K562 (cell line): ENCODE data around the gene PSME4. TPM values are rescaled to one million over a fixed set of nuclear protein-coding genes. Genes with fewer than 3 reads are reported as not detected.

ENCODE experiments used
- ATAC-seq: fragments of 200-7000 bp; cut with Tn5 transposase; 3 replicates; pipeline ENCODE4 v1.9.1; 2020; ENCODE audit warnings: moderate library complexity
- BruUV-seq: library from RNA; stranded (reverse); fragments of 400-500 nt; replicated peaks from 2 replicates; lab custom pipeline; 2021; lab: Mats Ljungman, UMichigan
- CTCF ChIA-PET: fragments of 300-600 bp; formaldehyde crosslinking; extraction: SDS; loops from one replicate; lab custom pipeline; 2021; ENCODE audit warnings: low intra/inter-chr PET ratio; lab: Yijun Ruan, JAX
- POLR2A ChIA-PET: fragments of 300-600, 350-650 bp; sonication (Branson Sonifier 250); formaldehyde crosslinking; extraction: SDS; loops from one replicate; lab custom pipeline; 2021; ENCODE audit warnings: antibody characterized with exemption, inconsistent platforms; lab: Yijun Ruan, JAX
- DNase-seq, 4 experiments: peaks; one replicate each; pipeline versions ENCODE4 v3.0.0 to v3.0.0-alpha.2; 2011 to 2018; ENCODE audit warnings: low spot score in 3 of 4, mixed read lengths in 3 of 4; ENCODE audit errors: extremely low read depth in 1 of 4
- FAIRE-seq: peaks from 2 replicates; lab custom pipeline; 2011; peaks lifted over from hg19 to GRCh38; lab: Jason Lieb, UNC
- H2AFZ ChIP-seq: 2 replicates; pipeline ENCODE4 v1.6.0; 2011; ENCODE audit warnings: low read depth, low read length, control low read depth, inconsistent platforms
- H3K27ac ChIP-seq: fragments of 200-600 bp; 3 replicates; pipeline ENCODE4 v1.8.0; 2011; ENCODE audit warnings: low read depth, mild to moderate bottlenecking, control low read depth, inconsistent platforms, low read length, moderate library complexity, mixed read lengths; ENCODE audit errors: extremely low read depth
- H3K27me3 ChIP-seq, 2 experiments: fragments of 300-600 bp in 1 of 2; 2 replicates in 1 of 2; 3 replicates in 1 of 2; pipeline versions ENCODE4 v1.6.0 to v1.8.0; 2011; ENCODE audit warnings: inconsistent platforms in 2 of 2, low read length in 2 of 2, mild to moderate bottlenecking in 1 of 2, mixed read lengths in 1 of 2, moderate library complexity in 1 of 2; ENCODE audit not compliant: control insufficient read depth in 2 of 2, insufficient read depth in 2 of 2
- H3K36me3 ChIP-seq: fragments of 300-600 bp; 3 replicates; pipeline ENCODE4 v1.8.0; 2011; ENCODE audit warnings: mild to moderate bottlenecking, low read length, inconsistent platforms; ENCODE audit not compliant: control insufficient read depth, insufficient read depth
- H3K4me1 ChIP-seq, 2 experiments: fragments of 200-600 bp in 1 of 2; replicated peaks in 1 of 2; 2 replicates in 1 of 2; 3 replicates in 1 of 2; pipeline versions ENCODE4 v1.5.1 to v1.8.0; 2011; ENCODE audit warnings: inconsistent platforms in 2 of 2, low read length in 2 of 2, mild to moderate bottlenecking in 1 of 2, mixed read lengths in 1 of 2, moderate library complexity in 1 of 2; ENCODE audit not compliant: control insufficient read depth in 2 of 2, insufficient read depth in 2 of 2
- H3K4me2 ChIP-seq: 2 replicates; pipeline ENCODE4 v1.6.1; 2011; ENCODE audit warnings: low read length, control low read depth, inconsistent platforms, mixed read lengths; ENCODE audit not compliant: insufficient read depth
- H3K4me3 ChIP-seq: fragments of 200-600 bp; sonication (generic), shearing (Covaris generic); 2 replicates; pipeline ENCODE4 v1.5.1; 2016; ENCODE audit warnings: control low read depth, inconsistent platforms
- H3K79me2 ChIP-seq: fragments of 200-600 bp; 3 replicates; pipeline ENCODE4 v1.8.0; 2011; ENCODE audit warnings: low read length, inconsistent platforms; ENCODE audit not compliant: control insufficient read depth, insufficient read depth
- H3K9ac ChIP-seq, 2 experiments: 2 replicates each; pipeline versions ENCODE4 v1.6.0 to v1.6.1; 2011; ENCODE audit warnings: low read depth in 2 of 2, low read length in 2 of 2, control low read depth in 1 of 2, inconsistent platforms in 1 of 2, mild to moderate bottlenecking in 1 of 2, mixed read lengths in 1 of 2; ENCODE audit not compliant: insufficient read depth in 1 of 2
- H3K9me1 ChIP-seq: one replicate; pipeline ENCODE4 v1.6.0; 2011; ENCODE audit warnings: inconsistent platforms, mild to moderate bottlenecking, low read length, moderate library complexity; ENCODE audit not compliant: control insufficient read depth, insufficient read depth
- H3K9me3 ChIP-seq: replicated peaks from 2 replicates; pipeline ENCODE4 v1.5.1; 2011; ENCODE audit warnings: low read depth, low read length, inconsistent platforms; ENCODE audit not compliant: control insufficient read depth, insufficient read depth
- H4K20me1 ChIP-seq: replicated peaks from 2 replicates; pipeline ENCODE4 v1.6.1; 2011; ENCODE audit warnings: low read length, inconsistent platforms, mixed read lengths; ENCODE audit not compliant: control insufficient read depth, insufficient read depth
- AFF1 ChIP-seq, 2 experiments: fragments of 450-650 bp; IDR thresholded peaks; 2 replicates each; pipeline ENCODE4 v1.6.1; 2018; ENCODE audit warnings: mild to moderate bottlenecking in 2 of 2, low read depth in 1 of 2; ENCODE audit not compliant: partially characterized antibody in 2 of 2
- HCFC1 ChIP-seq: IDR thresholded peaks from 2 replicates; pipeline ENCODE4 v1.6.1; 2012; ENCODE audit warnings: low read depth, low read length, improper control_type of control experiment
- ID3 ChIP-seq, 2 experiments: fragments of 250-450 bp in 1 of 2; fragments of 450-650 bp in 1 of 2; sonication (Bioruptor Pico) in 1 of 2; IDR thresholded peaks; 2 replicates each; pipeline versions ENCODE4 v1.6.1 to v1.8.0; 2016 to 2021; ENCODE audit warnings: mild to moderate bottlenecking in 2 of 2, moderate library complexity in 2 of 2, missing compliant biosample characterization in 1 of 2, missing genetic modification characterization in 1 of 2
- LCOR ChIP-seq: sonication (generic); formaldehyde crosslinking; IDR thresholded peaks from 2 replicates; pipeline ENCODE4 v1.8.0; 2022; ENCODE audit warnings: mild to moderate bottlenecking, missing genetic modification reagents
- MCM2 ChIP-seq: fragments of 450-650 bp; IDR thresholded peaks from 2 replicates; pipeline ENCODE4 v1.6.1; 2017; ENCODE audit warnings: low read depth, mild to moderate bottlenecking
- MTA3 ChIP-seq: fragments of 450-650 bp; formaldehyde crosslinking; IDR thresholded peaks from 2 replicates; pipeline ENCODE4 v1.6.1; 2017; ENCODE audit warnings: mild to moderate bottlenecking, borderline replicate concordance
- PPARD ChIP-seq: fragments of 250-450 bp; sonication (Bioruptor Pico); IDR thresholded peaks from 2 replicates; pipeline ENCODE4 v1.8.0; 2022; ENCODE audit warnings: inconsistent platforms, mild to moderate bottlenecking, moderate library complexity
- PRDM10 ChIP-seq: fragments of 450-650 bp; IDR thresholded peaks from 2 replicates; pipeline ENCODE4 v1.6.1; 2018; ENCODE audit not compliant: partially characterized antibody
- SRSF3 ChIP-seq: fragments of 200-400 bp; formaldehyde crosslinking; IDR thresholded peaks from 2 replicates; pipeline ENCODE4 v1.6.1; 2016; ENCODE audit warnings: mild to moderate bottlenecking, low read length, moderate library complexity; ENCODE audit not compliant: insufficient read depth
- STAG1 ChIP-seq: sonication (generic); formaldehyde crosslinking; IDR thresholded peaks from 2 replicates; pipeline ENCODE4 v1.5.0; 2020; ENCODE audit warnings: missing genetic modification reagents, borderline replicate concordance
- ZBTB43 ChIP-seq: sonication (generic); formaldehyde crosslinking; IDR thresholded peaks from 2 replicates; pipeline ENCODE4 v1.8.0; 2023; ENCODE audit warnings: mild to moderate bottlenecking, missing genetic modification reagents
- ZEB2 ChIP-seq: fragments of 450-650 bp; IDR thresholded peaks from 2 replicates; pipeline ENCODE4 v1.6.1; 2016
- ZNF274 ChIP-seq: IDR thresholded peaks from 2 replicates; pipeline ENCODE4 v1.6.1; 2011; ENCODE audit warnings: low read depth, mild to moderate bottlenecking, low read length, moderate library complexity, borderline replicate concordance
- WGBS: fragments of 100-300 bp; shearing (Covaris generic); methylation state at CpG from one replicate; pipeline ENCODE4 v1.1.6; 2016; ENCODE audit warnings: low coverage, mixed read lengths; ENCODE audit not compliant: insufficient coverage; ENCODE audit errors: missing lambda C conversion rate; 5-methylcytosine and 5-hydroxymethylcytosine counted together
- in situ Hi-C: fragments of 300-500 bp; cut with MboI; formaldehyde crosslinking; loops from 4 replicates; pipeline ENCODE4 v1.15.0; 2018; ENCODE audit warnings: inconsistent platforms, mixed read lengths
- intact Hi-C: fragments of 100-400 bp; cut with micrococcal nuclease; formaldehyde crosslinking; loops from 2 replicates; pipeline ENCODE4 v1.14.2; 2022
- polyA plus RNA-seq, 8 experiments: library from polyadenylated mRNA; depleted of rRNA in 4 of 8; stranded (reverse) in 5 of 8; unstranded in 3 of 8; fragments of >200 nt; fragmentation: Nextera tagmentation in 2 of 8; fragmentation: Illumina TruSeq in 1 of 8; extraction: Ambion mirVana in 2 of 8; extraction: Trizol in 1 of 8; gene quantifications; 2 replicates each; pipeline versions ENCODE4 v1.2.1 to v1.2.3, GENCODE V29; 2011 to 2014; ENCODE audit warnings: inconsistent platforms in 1 of 8, missing spikeins in 1 of 8
- total RNA-seq, 7 experiments: library from RNA; depleted of rRNA in 6 of 7; stranded (reverse); fragments of >200 nt in 6 of 7; fragmentation: Illumina TruSeq in 2 of 7; extraction: Trizol in 2 of 7; gene quantifications; 2 replicates each; pipeline versions ENCODE4 v1.2.1 to v1.2.3, GENCODE V29; 2011 to 2021; ENCODE audit warnings: low replicate concordance in 1 of 7

Gene PSME4
- total and polyA plus RNA-seq, 9 of the 15 experiments (the other 6 are each of a cell fraction or from before 2014, with no cell fraction given) = 24.3 to 77.8 (median 40.5) TPM

- FAIRE-seq (no peak), ATAC-seq (no peak), DNase-seq (no peak)
- no peaks in the 10 kb centered on the region for H3K9me1 ChIP-seq
- H2AFZ ChIP-seq = no peak overlapping the region
- no peaks in the 10 kb centered on the region for H4K20me1 ChIP-seq
- no peak overlapping the region for H3K4me2 ChIP-seq
- H3K27ac ChIP-seq = no peak overlapping the region
- intact Hi-C loops = no loop called here
- CTCF ChIA-PET = no interaction called here
- H3K79me2 ChIP-seq = no peaks in the 10 kb centered on the region
- peaks cover 91% of the 10 kb centered on the region for H3K36me3 ChIP-seq
- no peak overlapping the region for H3K4me3 ChIP-seq
- H3K9ac ChIP-seq = no peak overlapping the region
- no peaks in the 10 kb centered on the region for H3K27me3 ChIP-seq
- H3K4me1 ChIP-seq = no peaks in the 10 kb centered on the region
- H3K9me3 ChIP-seq = no peaks in the 10 kb centered on the region
- 93% methylated on average over 6 of the region's 8 CpGs for WGBS
- no TSS peak for BruUV-seq
- POLR2A ChIA-PET = interaction anchor here (0.6 kb wide), 1 partner anchor 219 kb away, joined by 3 read pairs; no protein-coding TSS in a partner anchor
- in situ Hi-C loops = no loop called here
- TF ChIP-seq PRDM10 (no peak), MTA3 (no peak), SRSF3 (no peak), MCM2 (no peak), PPARD (CRISPR knock-in tag) (no peak), ZNF274 (no peak), LCOR (CRISPR knock-in tag) (no peak), ZEB2 (no peak), ID3 (CRISPR knock-in tag; IDR thresholded peaks at IDR 0.05) (no peak), ID3 (tag; IDR thresholded peaks at IDR 0.05) (no peak), ZBTB43 (no peak), HCFC1 (no peak), STAG1 (no peak), AFF1 (IDR thresholded peaks at IDR 0.05; ENCODE audit: low read depth in 1 of 2, partially characterized antibody in 2 of 2) (no peak)
Observed at GRCh38 chr2:53933329-53933728, 37.5 kb downstream of the PSME4 start.
